A673 (cell line): ENCODE data around the gene NCBP1.

Experiments used
- CTCF ChIP-seq: fragments of 300-800, 200-600 bp; sonication (generic); conservative IDR thresholded peaks from 2 replicates; pipeline ENCODE4 v1.5.1; 2017; ENCODE audit warnings: low read depth, mild to moderate bottlenecking, antibody characterized with exemption, low read length, moderate library complexity, mixed read lengths
- EZH2 ChIP-seq: fragments of 200-600 bp; sonication (generic); IDR thresholded peaks from 2 replicates; pipeline ENCODE4 v1.6.1; 2017; ENCODE audit warnings: borderline replicate concordance, low read depth, mild to moderate bottlenecking, mixed read lengths, antibody characterized with exemption, low read length; ENCODE audit not compliant: poor library complexity, severe bottlenecking

GRCh38 chr9:97602430-97602829 lies 31.2 kb upstream of the NCBP1 start:
- TF ChIP-seq CTCF (no peak), EZH2 (no peak)
